HCT116 (cell line): ENCODE data around the gene GALNT17. TPM values are rescaled to one million over a fixed set of nuclear protein-coding genes. Genes with fewer than 3 reads are reported as not detected.

Experiments used
- ATAC-seq: fragments of 200-7000 bp; cut with Tn5 transposase; 2 replicates; pipeline ENCODE4 v1.9.1; 2020; ENCODE audit warnings: mild to moderate bottlenecking, moderate library complexity
- BruUV-seq: library from RNA; stranded (reverse); fragments of 400-500 nt; replicated peaks from 2 replicates; lab custom pipeline; 2021; lab: Mats Ljungman, UMichigan
- CTCF ChIA-PET: fragments of 300-600 bp; sonication (Branson Sonifier 250); formaldehyde crosslinking; loops from one replicate; lab custom pipeline; 2021; ENCODE audit warnings: antibody characterized with exemption; lab: Charles Lee
- POLR2A ChIA-PET: fragments of 300-600, 350-600 bp; sonication (Branson Sonifier 250); formaldehyde crosslinking; loops from one replicate; lab custom pipeline; 2021; ENCODE audit warnings: antibody characterized with exemption; lab: Charles Lee
- RAD21 ChIA-PET, 2 experiments: fragments of 300-600 bp; sonication (Branson Sonifier 250); formaldehyde crosslinking; loops; one replicate each; lab custom pipeline; 2023; ENCODE audit warnings: low total read pairs in 2 of 2; ENCODE audit not compliant: uncharacterized antibody in 2 of 2, unreplicated experiment in 2 of 2, low non-redundant PET in 1 of 2; lab: Charles Lee
- DNase-seq: peaks from one replicate; pipeline ENCODE4 v3.0.0-alpha.2; 2010; ENCODE audit warnings: low read depth, low spot score
- H2AFZ ChIP-seq: fragments of 200-600 bp; shearing (Covaris generic), sonication (generic); 2 replicates; pipeline ENCODE4 v1.6.1; 2017; ENCODE audit warnings: low read depth, mixed run types, mixed read lengths, antibody characterized with exemption, low read length; ENCODE audit not compliant: poor library complexity, severe bottlenecking
- H3K27ac ChIP-seq: 2 replicates; pipeline ENCODE4 v1.5.1; 2012; ENCODE audit warnings: low read depth, low read length
- H3K27me3 ChIP-seq: fragments of 200-600 bp; sonication (generic); 2 replicates; pipeline ENCODE4 v1.6.1; 2016; ENCODE audit warnings: mixed run types, low read length, mixed read lengths; ENCODE audit not compliant: insufficient read depth
- H3K36me3 ChIP-seq, 2 experiments: fragments of 200-500 bp in 1 of 2; fragments of 200-600 bp in 1 of 2; sonication (Bioruptor generic) in 1 of 2; sonication (generic) in 1 of 2; 2 replicates each; pipeline versions ENCODE4 v1.5.1 to v1.6.1; 2014 to 2016; ENCODE audit warnings: low read length in 2 of 2, inconsistent platforms in 1 of 2, mixed read lengths in 1 of 2, mixed run types in 1 of 2; ENCODE audit not compliant: insufficient read depth in 2 of 2, control insufficient read depth in 1 of 2
- H3K4me1 ChIP-seq, 2 experiments: fragments of 200-600 bp in 1 of 2; sonication (generic) in 1 of 2; 2 replicates each; pipeline versions ENCODE4 v1.5.1 to v1.6.1; 2012 to 2017; ENCODE audit warnings: low read length in 2 of 2, inconsistent platforms in 1 of 2, mild to moderate bottlenecking in 1 of 2, mixed read lengths in 1 of 2, mixed run types in 1 of 2, moderate library complexity in 1 of 2; ENCODE audit not compliant: insufficient read depth in 2 of 2, control insufficient read depth in 1 of 2
- H3K4me2 ChIP-seq: fragments of 200-600 bp; sonication (generic); 2 replicates; pipeline ENCODE4 v1.6.1; 2017; ENCODE audit warnings: mixed run types, low read length, mixed read lengths
- H3K4me3 ChIP-seq, 2 experiments: fragments of 200-600 bp in 1 of 2; sonication (generic) in 1 of 2; replicated peaks in 1 of 2; 2 replicates each; pipeline ENCODE4 v1.5.1; 2011 to 2016; ENCODE audit warnings: low read length in 2 of 2, control low read depth in 1 of 2, low read depth in 1 of 2, mild to moderate bottlenecking in 1 of 2, mixed read lengths in 1 of 2, mixed run types in 1 of 2
- H3K79me2 ChIP-seq: fragments of 200-600 bp; sonication (generic); 2 replicates; pipeline ENCODE4 v1.6.1; 2017; ENCODE audit warnings: mild to moderate bottlenecking, mixed run types, low read length, moderate library complexity, mixed read lengths; ENCODE audit not compliant: insufficient read depth
- H3K9ac ChIP-seq: fragments of 200-600 bp; sonication (generic); 2 replicates; pipeline ENCODE4 v1.6.1; 2016; ENCODE audit warnings: low read length, mixed read lengths
- H3K9me2 ChIP-seq: fragments of 200-600 bp; sonication (generic), shearing (Covaris generic); 2 replicates; pipeline ENCODE4 v1.6.1; 2017; ENCODE audit warnings: mixed run types, mild to moderate bottlenecking, moderate library complexity; ENCODE audit not compliant: insufficient read depth
- H3K9me3 ChIP-seq, 2 experiments: fragments of 200-500 bp in 1 of 2; fragments of 200-600 bp in 1 of 2; sonication (Bioruptor generic) in 1 of 2; sonication (generic) in 1 of 2; 2 replicates each; pipeline ENCODE4 v1.6.1; 2014 to 2017; ENCODE audit warnings: low read length in 2 of 2, mixed read lengths in 2 of 2, inconsistent platforms in 1 of 2, low read depth in 1 of 2, mild to moderate bottlenecking in 1 of 2, mixed run types in 1 of 2, moderate library complexity in 1 of 2; ENCODE audit not compliant: control insufficient read depth in 1 of 2, insufficient read depth in 1 of 2
- H4K20me1 ChIP-seq: fragments of 200-600 bp; sonication (generic), shearing (Covaris generic); 2 replicates; pipeline ENCODE4 v1.6.1; 2017; ENCODE audit warnings: mixed run types, mild to moderate bottlenecking, moderate library complexity; ENCODE audit not compliant: insufficient read depth
- CBX3 ChIP-seq: IDR thresholded peaks from 2 replicates; pipeline ENCODE4 v1.6.1; 2012; ENCODE audit warnings: low read depth
- CEBPB ChIP-seq: IDR thresholded peaks from 2 replicates; pipeline ENCODE4 v1.6.1; 2012; ENCODE audit warnings: low read depth
- ELF1 ChIP-seq: IDR thresholded peaks from 2 replicates; pipeline ENCODE4 v1.6.1; 2012; ENCODE audit warnings: low read depth, borderline replicate concordance
- EZH2 ChIP-seq: fragments of 200-600 bp; sonication (generic); IDR thresholded peaks from 2 replicates; pipeline ENCODE4 v1.6.1; 2017; ENCODE audit warnings: antibody characterized with exemption, mixed run types
- EZH2phosphoT487 ChIP-seq: fragments of 200-600 bp; IDR thresholded peaks from 2 replicates; pipeline ENCODE4 v1.6.1; 2018; ENCODE audit warnings: antibody characterized with exemption, borderline replicate concordance
- MAX ChIP-seq: IDR thresholded peaks from 2 replicates; pipeline ENCODE4 v1.6.1; 2012
- POLR2A ChIP-seq: IDR thresholded peaks from 2 replicates; pipeline ENCODE4 v1.7.0; 2011; ENCODE audit warnings: borderline replicate concordance; ENCODE audit not compliant: insufficient read depth, insufficient read length; ENCODE audit errors: extremely low read depth
- POLR2AphosphoS5 ChIP-seq: IDR thresholded peaks from 2 replicates; pipeline ENCODE4 v1.6.1; 2011; ENCODE audit warnings: mild to moderate bottlenecking, low read depth, low read length, moderate library complexity
- RAD21 ChIP-seq: IDR thresholded peaks from 2 replicates; pipeline ENCODE4 v1.6.1; 2012; ENCODE audit warnings: low read depth, mild to moderate bottlenecking
- SP1 ChIP-seq: IDR thresholded peaks from 2 replicates; pipeline ENCODE4 v1.6.1; 2012; ENCODE audit warnings: low read depth
- SRF ChIP-seq: IDR thresholded peaks from 2 replicates; pipeline ENCODE4 v1.6.1; 2012; ENCODE audit warnings: low read depth
- TCF7L2 ChIP-seq: IDR thresholded peaks from 2 replicates; pipeline ENCODE4 v1.7.0; 2011; ENCODE audit warnings: borderline replicate concordance, inconsistent platforms; ENCODE audit not compliant: insufficient read depth, insufficient read length; ENCODE audit errors: extremely low read depth
- YY1 ChIP-seq: IDR thresholded peaks from 2 replicates; pipeline ENCODE4 v1.6.1; 2011; ENCODE audit warnings: low read length, low read depth, moderate library complexity, mild to moderate bottlenecking; ENCODE audit not compliant: insufficient replicate concordance; ENCODE audit errors: extremely low read depth
- ZBTB33 ChIP-seq: IDR thresholded peaks from 2 replicates; pipeline ENCODE4 v1.6.1; 2011; ENCODE audit warnings: mild to moderate bottlenecking, low read length, moderate library complexity; ENCODE audit not compliant: insufficient replicate concordance; ENCODE audit errors: extremely low read depth
- ZFX ChIP-seq: fragments of 450-650 bp; IDR thresholded peaks from 2 replicates; pipeline ENCODE4 v1.6.1; 2017
- ZNF274 ChIP-seq: fragments of 200-500 bp; sonication (Bioruptor generic); IDR thresholded peaks from 2 replicates; pipeline ENCODE4 v1.6.1; 2014; ENCODE audit warnings: mild to moderate bottlenecking, low read depth, low read length, inconsistent platforms
- intact Hi-C: fragments of 100-400 bp; cut with micrococcal nuclease; formaldehyde crosslinking; loops from 2 replicates; pipeline ENCODE4 v1.10.0; 2022
- total RNA-seq: library from RNA; stranded (reverse); gene quantifications from one replicate; pipeline ENCODE4 v1.2.1, GENCODE V29; 2021; ENCODE audit not compliant: unreplicated experiment

GALNT17 gene
- total RNA-seq, 1 experiment from 2014 or later = not detected

DNA sequence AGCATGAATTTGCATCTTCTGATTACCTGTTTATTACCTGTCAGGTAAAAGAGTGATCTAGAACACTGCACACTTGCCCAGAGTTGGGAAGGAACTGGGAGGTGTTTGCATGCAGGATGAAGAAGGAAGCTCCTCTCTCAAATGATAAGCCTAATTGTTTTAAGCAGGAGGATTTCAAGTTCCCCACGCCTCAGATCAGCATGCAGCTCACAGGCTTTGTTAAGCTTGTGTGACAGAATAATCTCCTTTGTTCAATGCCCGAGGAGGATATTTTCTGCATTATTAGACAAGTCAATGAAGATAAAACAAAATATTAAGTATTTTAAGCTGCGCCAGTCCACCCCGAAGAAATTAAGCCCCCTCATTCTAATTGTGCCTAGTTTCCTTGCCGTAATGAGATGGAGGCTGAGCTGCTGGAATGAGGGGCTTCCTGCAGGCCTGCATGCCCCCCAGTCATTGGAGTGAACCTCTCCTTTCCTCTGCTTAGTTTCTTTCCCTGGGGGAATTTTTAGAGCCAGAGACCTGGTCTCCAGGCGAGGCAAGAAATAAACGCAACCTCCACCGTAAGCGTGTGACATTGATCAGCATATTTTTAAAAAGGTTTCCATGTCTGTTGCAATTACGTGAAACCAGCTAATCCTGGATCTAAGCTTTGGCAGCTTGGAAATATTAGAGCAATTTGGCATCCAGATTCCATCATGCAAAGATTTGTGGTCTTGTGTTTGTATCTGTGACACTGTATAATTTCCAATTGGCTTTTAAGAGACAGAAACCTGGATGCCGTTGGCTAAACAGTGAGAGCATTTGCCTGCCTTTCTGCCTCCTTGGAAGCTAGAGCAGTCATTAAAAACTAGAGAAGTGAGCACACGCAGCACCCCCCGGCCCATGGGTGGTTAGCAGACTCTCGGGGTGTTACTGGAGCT lies 376.0 kb downstream of the GALNT17 start:
- BruUV-seq = no TSS peak
- TF ChIP-seq RAD21 = no peak
- TF ChIP-seq ZFX = no peak
- TF ChIP-seq SRF = no peak
- no peak for TF ChIP-seq ZNF274
- TF ChIP-seq TCF7L2 = no peak
- no peak for TF ChIP-seq CEBPB
- TF ChIP-seq EZH2 = no peak
- ChIA-PET POLR2A (no interaction called here), RAD21 (no interaction called here), CTCF (no interaction called here)
- H3K4me3 ChIP-seq = no peak overlapping the region
- no peaks in the 10 kb centered on the region for H4K20me1 ChIP-seq
- no peaks in the 10 kb centered on the region for H3K4me1 ChIP-seq
- no peak overlapping the region for H3K4me2 ChIP-seq
- H3K27ac ChIP-seq = no peak overlapping the region
- no peak overlapping the region for H3K9ac ChIP-seq
- ATAC-seq = no peak
- H3K27me3 ChIP-seq = no peaks in the 10 kb centered on the region
- no peaks in the 10 kb centered on the region for H3K9me2 ChIP-seq
- no peak overlapping the region for H2AFZ ChIP-seq
- no peaks in the 10 kb centered on the region for H3K79me2 ChIP-seq
- intact Hi-C loops = no loop called here
- DNase-seq = no peak
- H3K9me3 ChIP-seq = peaks cover 0 to 21% of the 10 kb centered on the region in 2 experiments; a peak in 1 of 4 replicates
- no peaks in the 10 kb centered on the region for H3K36me3 ChIP-seq

GRCh38 chr7:71509381-71509780 lies 377.4 kb downstream of the GALNT17 start:
- CTCF ChIA-PET = no interaction called here
- BruUV-seq = no TSS peak
- Histone ChIP-seq H2AFZ (no peak overlapping the region), H3K79me2 (no peaks in the 10 kb centered on the region), H3K9me3 (peaks cover 0 to 21% of the 10 kb centered on the region in 2 experiments; a peak in 2 of 4 replicates), H3K27me3 (no peaks in the 10 kb centered on the region), H3K9me2 (no peaks in the 10 kb centered on the region), H3K36me3 (no peaks in the 10 kb centered on the region), H3K4me2 (no peak overlapping the region), H3K9ac (no peak overlapping the region), H3K4me3 (no peak overlapping the region), H3K4me1 (no peaks in the 10 kb centered on the region), H3K27ac (no peak overlapping the region), H4K20me1 (no peaks in the 10 kb centered on the region)
- ATAC-seq (no peak), DNase-seq (no peak)
- RAD21 ChIA-PET = no interaction called here
- intact Hi-C loops = no loop called here
- POLR2A ChIA-PET = no interaction called here
- TF ChIP-seq CEBPB (no peak), EZH2 (no peak), EZH2phosphoT487 (no peak), ELF1 (no peak), MAX (no peak), CBX3 (no peak), RAD21 (no peak), SP1 (no peak), ZBTB33 (no peak), YY1 (no peak), TCF7L2 (no peak), ZNF274 (no peak), POLR2AphosphoS5 (no peak), POLR2A (no peak)
